DND-41 (cell line): Measurements from ENCODE around the gene CDR2.

Experiments used
- ATAC-seq: fragments of 200-7000 bp; cut with Tn5 transposase; 3 replicates; pipeline ENCODE4 v1.9.1; 2021; ENCODE audit warnings: low read depth; ENCODE audit not compliant: insufficient read depth
- DNase-seq: peaks from one replicate; pipeline ENCODE4 v3.0.0-alpha.2; 2020
- H2AFZ ChIP-seq: 2 replicates; pipeline ENCODE4 v1.6.0; 2012; ENCODE audit warnings: low read depth, low read length
- H3K27ac ChIP-seq: 2 replicates; pipeline ENCODE4 v1.5.1; 2012; ENCODE audit warnings: low read length, inconsistent platforms
- H3K27me3 ChIP-seq: fragments of 200-600 bp; sonication (generic); 2 replicates; pipeline ENCODE4 v1.6.0; 2012; ENCODE audit warnings: low read length, mild to moderate bottlenecking, inconsistent platforms; ENCODE audit not compliant: insufficient read depth, poor library complexity
- H3K36me3 ChIP-seq: 2 replicates; pipeline ENCODE4 v1.5.1; 2012; ENCODE audit warnings: low read length, inconsistent platforms; ENCODE audit not compliant: insufficient read depth
- H3K4me1 ChIP-seq: 2 replicates; pipeline ENCODE4 v1.5.1; 2012; ENCODE audit warnings: mild to moderate bottlenecking, low read length; ENCODE audit not compliant: insufficient read depth
- H3K4me2 ChIP-seq: 2 replicates; pipeline ENCODE4 v1.6.0; 2012; ENCODE audit warnings: mild to moderate bottlenecking, moderate library complexity, low read length, inconsistent platforms; ENCODE audit not compliant: insufficient read depth
- H3K4me3 ChIP-seq, 2 experiments: fragments of 200-600 bp in 1 of 2; shearing (Covaris generic) in 1 of 2; 2 replicates each; pipeline ENCODE4 v1.5.1; 2012 to 2016; ENCODE audit warnings: inconsistent platforms in 2 of 2, low read length in 2 of 2, mild to moderate bottlenecking in 2 of 2, low read depth in 1 of 2, moderate library complexity in 1 of 2
- H3K79me2 ChIP-seq: 2 replicates; pipeline ENCODE4 v1.6.0; 2012; ENCODE audit warnings: low read length, inconsistent platforms; ENCODE audit not compliant: insufficient read depth
- H3K9ac ChIP-seq: 2 replicates; pipeline ENCODE4 v1.6.0; 2012; ENCODE audit warnings: low read depth, mild to moderate bottlenecking, inconsistent platforms, low read length, moderate library complexity
- H3K9me3 ChIP-seq: 2 replicates; pipeline ENCODE4 v1.5.1; 2012; ENCODE audit warnings: low read length, moderate library complexity, mild to moderate bottlenecking, inconsistent platforms; ENCODE audit not compliant: insufficient read depth, severe bottlenecking
- H4K20me1 ChIP-seq: 2 replicates; pipeline ENCODE4 v1.6.0; 2012; ENCODE audit warnings: low read length; ENCODE audit not compliant: insufficient read depth
- EZH2 ChIP-seq: IDR thresholded peaks from 3 replicates; pipeline ENCODE4 v1.6.1; 2012; ENCODE audit warnings: borderline replicate concordance, low read depth, mild to moderate bottlenecking, moderate library complexity, low read length, inconsistent platforms; ENCODE audit not compliant: severe bottlenecking
- TF ChIP-seq, protein P1 (sequence below): IDR thresholded peaks from 2 replicates; pipeline ENCODE4 v1.5.1; 2012; ENCODE audit warnings: borderline replicate concordance, low read length, moderate library complexity, mild to moderate bottlenecking; ENCODE audit not compliant: poor library complexity, severe bottlenecking; ENCODE audit errors: extremely low read depth

The CDR2 gene

DNA sequence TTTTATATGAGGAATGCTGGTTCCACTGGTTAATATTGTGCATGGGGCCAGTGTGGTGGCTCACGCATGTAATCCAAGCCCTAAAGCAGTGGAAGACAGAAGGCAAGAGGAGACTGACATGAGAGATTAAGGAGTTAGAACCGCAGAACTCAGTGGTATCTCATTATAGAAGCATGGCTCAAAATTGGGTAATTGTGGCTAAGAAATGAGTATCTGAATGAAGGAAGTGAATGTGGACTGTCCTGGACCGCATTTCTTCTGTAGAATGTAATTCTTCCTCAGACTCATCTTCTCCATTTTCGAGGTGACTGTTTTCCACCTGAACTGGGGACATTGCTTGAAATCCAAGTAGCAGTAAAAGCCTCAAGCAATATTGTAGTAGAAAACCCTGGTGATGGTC is 42.6 kb upstream of the CDR2 start:
- DNase-seq (no peak), ATAC-seq (no peak)
- Histone ChIP-seq H3K79me2 (no peaks in the 10 kb centered on the region), H3K9me3 (no peaks in the 10 kb centered on the region), H3K27me3 (no peaks in the 10 kb centered on the region), H2AFZ (no peak overlapping the region), H4K20me1 (no peaks in the 10 kb centered on the region), H3K4me1 (no peaks in the 10 kb centered on the region), H3K4me3 (no peak overlapping the region), H3K4me2 (no peak overlapping the region), H3K9ac (no peak overlapping the region), H3K36me3 (peaks cover 7% of the 10 kb centered on the region), H3K27ac (no peak overlapping the region)
- no peak for TF ChIP-seq EZH2
- TF ChIP-seq, protein P1, sequence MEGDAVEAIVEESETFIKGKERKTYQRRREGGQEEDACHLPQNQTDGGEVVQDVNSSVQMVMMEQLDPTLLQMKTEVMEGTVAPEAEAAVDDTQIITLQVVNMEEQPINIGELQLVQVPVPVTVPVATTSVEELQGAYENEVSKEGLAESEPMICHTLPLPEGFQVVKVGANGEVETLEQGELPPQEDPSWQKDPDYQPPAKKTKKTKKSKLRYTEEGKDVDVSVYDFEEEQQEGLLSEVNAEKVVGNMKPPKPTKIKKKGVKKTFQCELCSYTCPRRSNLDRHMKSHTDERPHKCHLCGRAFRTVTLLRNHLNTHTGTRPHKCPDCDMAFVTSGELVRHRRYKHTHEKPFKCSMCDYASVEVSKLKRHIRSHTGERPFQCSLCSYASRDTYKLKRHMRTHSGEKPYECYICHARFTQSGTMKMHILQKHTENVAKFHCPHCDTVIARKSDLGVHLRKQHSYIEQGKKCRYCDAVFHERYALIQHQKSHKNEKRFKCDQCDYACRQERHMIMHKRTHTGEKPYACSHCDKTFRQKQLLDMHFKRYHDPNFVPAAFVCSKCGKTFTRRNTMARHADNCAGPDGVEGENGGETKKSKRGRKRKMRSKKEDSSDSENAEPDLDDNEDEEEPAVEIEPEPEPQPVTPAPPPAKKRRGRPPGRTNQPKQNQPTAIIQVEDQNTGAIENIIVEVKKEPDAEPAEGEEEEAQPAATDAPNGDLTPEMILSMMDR: no peak

DNA sequence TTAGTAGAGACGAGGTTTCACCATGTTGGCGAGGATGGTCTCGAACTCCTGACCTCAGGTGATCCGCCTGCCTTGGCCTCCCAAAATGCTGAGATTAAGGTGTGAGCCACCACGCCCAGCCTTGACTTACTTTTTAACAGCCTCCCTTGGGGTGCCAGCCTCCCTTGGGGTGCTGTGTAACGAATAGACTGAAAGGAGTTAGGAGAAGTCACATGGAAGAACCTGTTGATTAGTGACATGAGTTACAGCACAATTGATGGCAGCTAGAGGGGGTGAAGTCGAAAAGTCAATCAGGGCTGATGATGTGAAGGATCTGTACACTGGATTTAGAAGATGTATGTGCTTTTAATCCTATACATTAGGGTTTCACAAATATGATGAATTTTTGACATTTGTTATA is 39.4 kb upstream of the CDR2 start:
- ATAC-seq (no peak), DNase-seq (no peak)
- H3K27ac ChIP-seq: no peak overlapping the region
- H3K4me2 ChIP-seq: no peak overlapping the region
- H4K20me1 ChIP-seq: no peaks in the 10 kb centered on the region
- H3K9ac ChIP-seq: no peak overlapping the region
- no peak for TF ChIP-seq EZH2
- TF ChIP-seq, protein P1: no peak
- no peak overlapping the region for H3K4me3 ChIP-seq
- no peaks in the 10 kb centered on the region for H3K27me3 ChIP-seq
- no peaks in the 10 kb centered on the region for H3K79me2 ChIP-seq
- no peak overlapping the region for H2AFZ ChIP-seq
- no peaks in the 10 kb centered on the region for H3K36me3 ChIP-seq
- H3K4me1 ChIP-seq: no peaks in the 10 kb centered on the region
- H3K9me3 ChIP-seq: no peaks in the 10 kb centered on the region

GRCh38 chr16:22407486-22407885 is 33.1 kb upstream of the CDR2 start:
- H3K27me3 ChIP-seq: no peaks in the 10 kb centered on the region
- no peak overlapping the region for H3K27ac ChIP-seq
- H3K79me2 ChIP-seq: no peaks in the 10 kb centered on the region
- no peaks in the 10 kb centered on the region for H4K20me1 ChIP-seq
- H2AFZ ChIP-seq: no peak overlapping the region
- DNase-seq: no peak
- no peak overlapping the region for H3K4me3 ChIP-seq
- no peaks in the 10 kb centered on the region for H3K4me1 ChIP-seq
- H3K9me3 ChIP-seq: no peaks in the 10 kb centered on the region
- TF ChIP-seq EZH2: no peak
- TF ChIP-seq, protein P1: no peak
- no peak for ATAC-seq
- no peaks in the 10 kb centered on the region for H3K36me3 ChIP-seq
- H3K4me2 ChIP-seq: no peak overlapping the region
- H3K9ac ChIP-seq: no peak overlapping the region

GRCh38 chr16:22402191-22402590 is 27.8 kb upstream of the CDR2 start:
- H3K27ac ChIP-seq: no peak overlapping the region
- DNase-seq: no peak

More at GRCh38 chr16:22402191-22402590, 27.8 kb upstream of the CDR2 start:
- H3K4me2 ChIP-seq: no peak overlapping the region
- no peaks in the 10 kb centered on the region for H4K20me1 ChIP-seq
- H2AFZ ChIP-seq: no peak overlapping the region
- no peaks in the 10 kb centered on the region for H3K27me3 ChIP-seq
- TF ChIP-seq, protein P1: no peak
- no peak for TF ChIP-seq EZH2
- no peak overlapping the region for H3K9ac ChIP-seq
- H3K9me3 ChIP-seq: no peaks in the 10 kb centered on the region
- ATAC-seq: no peak
- H3K4me3 ChIP-seq: no peak overlapping the region
- H3K79me2 ChIP-seq: no peaks in the 10 kb centered on the region
- no peaks in the 10 kb centered on the region for H3K4me1 ChIP-seq
- no peaks in the 10 kb centered on the region for H3K36me3 ChIP-seq
